HG02981 (cell line): ENCODE measurements around the gene ACADS.
A peak's percentile ranks its signal among the peaks of the same experiment; 100 is the strongest.

Source experiments
- ATAC-seq: cut with Tn5 transposase; IDR thresholded peaks from one replicate; pipeline ENCODE4 v1.9.1; 2021; ENCODE audit warnings: mild to moderate bottlenecking, moderate library complexity; ENCODE audit not compliant: unreplicated experiment

Gene ACADS, protein sequence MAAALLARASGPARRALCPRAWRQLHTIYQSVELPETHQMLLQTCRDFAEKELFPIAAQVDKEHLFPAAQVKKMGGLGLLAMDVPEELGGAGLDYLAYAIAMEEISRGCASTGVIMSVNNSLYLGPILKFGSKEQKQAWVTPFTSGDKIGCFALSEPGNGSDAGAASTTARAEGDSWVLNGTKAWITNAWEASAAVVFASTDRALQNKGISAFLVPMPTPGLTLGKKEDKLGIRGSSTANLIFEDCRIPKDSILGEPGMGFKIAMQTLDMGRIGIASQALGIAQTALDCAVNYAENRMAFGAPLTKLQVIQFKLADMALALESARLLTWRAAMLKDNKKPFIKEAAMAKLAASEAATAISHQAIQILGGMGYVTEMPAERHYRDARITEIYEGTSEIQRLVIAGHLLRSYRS

DNA sequence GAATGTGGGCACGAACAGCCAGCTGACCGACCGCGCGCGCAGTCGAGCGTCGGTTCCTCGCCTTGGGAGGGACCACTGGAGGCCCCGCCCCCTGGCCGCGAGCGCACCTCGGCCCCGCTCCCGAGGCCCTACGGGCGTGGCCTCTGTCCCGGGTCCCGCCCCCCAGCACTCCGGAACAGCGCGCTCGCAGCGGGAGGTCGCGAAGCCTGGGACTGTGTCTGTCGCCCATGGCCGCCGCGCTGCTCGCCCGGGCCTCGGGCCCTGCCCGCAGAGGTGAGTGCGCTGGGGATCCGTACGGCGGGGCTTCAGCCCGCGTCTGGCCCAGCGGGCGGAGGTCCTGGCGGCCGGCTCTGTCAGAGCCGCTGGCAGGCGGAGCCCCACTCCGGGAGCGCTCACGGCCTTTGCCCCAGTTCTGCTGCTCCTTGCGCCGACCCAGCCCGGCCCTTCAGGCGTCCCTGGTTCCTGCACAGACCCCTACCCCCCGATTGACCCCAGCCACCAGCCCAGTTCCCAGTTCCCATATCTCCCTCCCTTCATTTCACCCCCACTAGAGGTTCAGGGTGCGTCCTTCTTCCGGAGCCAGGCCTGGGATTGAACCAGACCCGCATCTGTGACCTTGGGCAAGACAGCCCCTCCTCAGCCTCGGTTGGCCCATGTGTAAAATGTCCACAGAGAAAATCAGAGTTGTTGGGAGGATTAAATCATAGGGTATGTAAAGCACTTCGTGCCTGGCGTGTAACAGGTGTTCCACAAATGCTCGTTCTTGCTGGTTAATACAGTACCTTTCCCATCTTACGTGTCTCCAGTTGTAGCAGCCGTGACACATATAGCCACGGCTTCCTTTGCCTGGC lies at the start of gene ACADS:
Gene ACADS, plus strand, starts transcription at position 168 of the 851 bp plus-strand sequence. Its CDS starts 60 bp downstream, at position 228.
- ATAC-seq: peak; percentile 95

DNA sequence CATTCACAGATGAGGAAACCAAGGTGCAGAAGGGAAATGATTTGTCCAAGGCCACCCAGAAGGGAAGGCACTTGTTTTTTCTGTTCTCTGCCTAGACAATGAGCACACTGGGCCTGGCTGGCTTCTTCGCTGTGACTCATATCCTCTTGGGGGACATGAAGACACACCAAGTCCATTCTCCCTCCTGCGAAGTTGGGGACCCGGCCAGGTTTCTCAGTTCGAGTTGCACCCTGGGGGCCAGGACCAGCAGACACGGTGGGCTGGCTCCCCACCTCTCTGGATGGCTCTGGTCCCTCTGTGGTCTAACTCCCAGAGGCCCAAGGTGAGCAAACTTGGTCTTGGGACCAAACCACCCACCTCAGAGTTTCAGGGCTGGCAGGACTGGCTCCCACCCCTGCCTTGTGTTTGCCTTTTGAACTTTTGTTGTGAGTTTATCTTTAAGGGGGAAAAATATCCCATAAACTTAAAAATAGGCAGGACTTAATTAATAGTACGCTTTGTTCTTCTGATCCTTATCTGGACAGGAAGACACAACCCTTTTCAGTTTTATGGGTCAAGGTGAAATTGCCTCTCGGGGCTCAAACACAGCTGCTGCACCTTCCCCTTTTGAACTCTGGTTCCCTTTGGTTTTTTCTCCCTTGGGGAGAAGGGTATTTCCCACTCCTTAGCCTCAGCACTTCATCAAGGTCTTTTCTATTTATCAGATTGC lies 47.7 kb upstream of the ACADS start:
- ATAC-seq: peak; percentile 51

DNA sequence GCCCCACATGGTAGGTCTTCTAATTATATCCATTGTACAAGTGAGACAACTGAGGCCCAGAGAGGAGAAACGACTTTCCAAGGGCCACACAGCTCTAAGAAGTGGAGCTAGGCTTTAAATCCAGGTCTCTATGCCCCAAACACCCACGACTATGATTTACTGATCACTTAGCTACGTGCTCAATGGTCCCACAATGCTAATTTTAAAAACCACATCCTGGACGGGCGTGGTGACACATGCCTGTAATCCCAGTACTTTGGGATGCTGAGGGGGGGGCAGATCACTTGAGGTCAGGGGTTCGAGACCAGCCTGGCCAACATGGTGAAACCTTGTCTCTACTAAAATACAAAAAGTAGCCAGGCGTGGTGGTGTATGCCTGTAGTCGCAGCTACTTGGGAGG lies 47.1 kb upstream of the ACADS start:
- ATAC-seq: peak; percentile 4

DNA sequence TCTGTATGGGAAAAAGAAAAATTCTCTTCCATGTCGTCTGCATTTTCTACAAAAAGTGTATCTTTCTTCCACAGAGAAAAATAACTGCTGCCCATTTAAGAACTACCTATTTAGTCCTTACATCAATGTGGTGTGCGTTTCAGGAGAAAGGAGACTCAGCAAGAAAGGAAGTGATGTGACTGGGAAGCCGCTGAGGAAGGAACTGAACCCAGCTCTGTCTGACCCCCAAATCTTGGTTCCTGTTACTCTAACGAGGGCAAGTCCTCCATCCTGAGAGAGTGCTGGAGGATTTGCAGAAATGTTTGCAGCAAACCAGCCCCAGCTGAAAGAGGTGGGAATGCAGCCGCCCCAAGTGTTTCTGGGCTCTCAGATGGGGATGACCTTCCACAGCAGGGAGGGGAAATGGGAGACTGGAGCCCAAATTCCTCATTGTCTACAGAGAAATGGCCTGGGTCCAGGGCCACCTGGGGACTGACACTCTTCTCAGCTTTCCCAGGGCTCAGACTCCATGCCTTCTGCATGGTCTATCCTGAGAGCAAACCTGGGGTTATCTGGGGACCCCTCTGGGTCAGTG lies 45.4 kb upstream of the ACADS start:
- ATAC-seq: no peak

DNA sequence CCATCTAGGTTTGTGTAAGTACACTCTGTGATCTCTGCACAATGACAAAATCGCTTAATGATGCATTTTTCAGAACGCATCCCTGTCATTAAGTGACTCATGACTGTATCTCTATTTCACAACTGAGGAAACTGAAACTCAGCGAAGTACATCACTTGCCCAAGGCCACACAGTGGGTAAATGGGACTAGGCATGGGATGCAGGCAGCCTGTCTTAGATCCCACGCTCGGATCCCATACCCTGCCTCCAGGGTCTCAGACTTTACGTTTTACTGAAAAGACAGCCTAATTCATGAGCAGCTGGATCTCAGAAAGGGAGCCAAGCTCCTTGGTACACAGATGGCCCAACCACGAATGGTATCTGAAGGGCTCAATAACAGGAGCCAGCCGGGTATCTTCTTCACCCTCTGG lies 41.1 kb upstream of the ACADS start:
- ATAC-seq: no peak

DNA sequence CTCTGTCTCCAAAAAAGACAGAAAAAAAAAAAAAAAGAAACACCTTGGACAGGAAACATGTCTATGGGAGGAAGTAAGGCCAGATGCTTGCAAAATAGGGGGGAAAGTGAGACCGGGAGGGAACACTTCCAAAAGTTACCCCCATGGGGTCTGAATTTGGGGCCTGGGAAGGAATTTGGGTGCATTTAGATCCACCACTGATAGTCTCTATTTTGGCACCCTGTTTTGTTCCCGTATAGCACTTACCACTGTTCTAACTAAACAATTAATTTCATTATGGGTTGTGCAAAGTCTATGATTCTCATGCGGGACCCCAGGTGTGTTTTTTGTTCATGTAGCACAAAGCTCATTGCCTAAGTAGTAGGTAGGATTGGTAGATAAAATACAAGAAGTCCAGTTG lies 40.1 kb upstream of the ACADS start:
- ATAC-seq: no peak

DNA sequence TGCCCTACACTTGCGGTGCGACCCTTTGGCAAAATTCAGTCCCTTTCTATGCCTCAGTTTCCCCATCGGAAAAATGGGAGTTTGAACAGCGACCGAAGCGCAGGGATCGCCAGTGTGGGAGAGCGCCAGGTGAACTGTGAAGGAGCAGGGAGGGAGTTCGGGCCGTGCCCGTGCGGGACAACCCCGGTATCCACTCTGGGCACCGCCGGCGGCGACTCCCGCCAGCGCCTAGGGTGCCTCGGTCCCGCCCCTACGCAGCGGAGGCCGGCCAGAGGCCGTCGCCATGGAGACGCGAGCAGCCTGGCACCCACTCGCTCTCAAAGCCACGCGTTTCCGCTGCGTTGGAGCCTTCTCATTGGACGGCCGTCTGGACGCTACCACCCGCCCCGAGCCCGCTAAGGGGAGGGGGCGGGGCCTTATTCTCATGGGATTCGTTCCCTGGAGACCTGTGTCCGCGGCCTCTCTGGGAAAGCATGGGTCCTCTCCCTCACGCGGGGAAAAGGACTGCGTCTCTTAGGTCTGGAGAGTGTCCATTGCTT lies 39.4 kb upstream of the ACADS start:
- peak; percentile 67 for ATAC-seq

DNA sequence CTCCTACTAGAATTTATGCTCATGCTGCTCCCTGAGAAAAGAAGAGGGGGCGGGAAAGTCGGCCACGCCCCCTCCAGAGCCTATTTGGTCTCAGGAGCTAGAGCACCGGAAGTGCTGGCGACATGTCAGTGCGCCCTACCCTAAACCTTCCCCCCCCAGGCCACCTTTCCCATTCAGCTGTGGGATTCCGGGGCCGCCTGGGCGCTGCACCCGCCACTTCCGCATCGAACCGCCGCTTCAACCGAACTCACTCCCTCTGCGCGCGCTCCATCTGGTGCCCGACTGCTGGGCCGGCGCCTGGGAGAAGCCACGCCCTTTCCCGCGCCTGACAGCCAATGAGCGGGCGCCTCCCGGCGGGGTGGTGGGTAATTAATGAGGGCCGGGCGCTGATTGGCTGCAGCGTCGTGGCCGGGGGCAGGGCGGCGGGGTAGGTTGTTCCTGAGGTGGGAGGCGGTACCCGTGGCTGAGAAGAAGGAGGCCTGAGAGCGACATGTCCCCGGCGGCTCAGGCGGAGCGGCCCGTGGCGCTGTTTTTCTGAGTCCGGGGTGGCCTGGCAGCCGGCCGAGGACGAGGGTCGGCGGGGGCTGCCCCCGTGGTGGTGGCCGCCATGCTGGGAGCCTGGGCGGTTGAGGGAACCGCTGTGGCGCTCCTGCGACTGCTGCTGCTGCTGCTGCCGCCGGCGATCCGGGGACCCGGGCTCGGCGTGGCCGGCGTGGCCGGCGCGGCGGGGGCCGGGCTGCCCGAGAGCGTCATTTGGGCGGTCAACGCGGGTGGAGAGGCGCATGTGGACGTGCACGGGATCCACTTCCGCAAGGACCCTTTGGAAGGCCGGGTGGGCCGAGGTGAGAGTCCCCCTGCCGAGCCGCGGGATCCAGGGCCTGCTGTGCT lies 38.7 kb upstream of the ACADS start, which contains the start of gene MLEC:
Gene MLEC, plus strand, starts transcription at position 460 of the 888 bp plus-strand sequence. Its CDS starts 148 bp downstream, at position 608.
- ATAC-seq: peak; percentile 55

DNA sequence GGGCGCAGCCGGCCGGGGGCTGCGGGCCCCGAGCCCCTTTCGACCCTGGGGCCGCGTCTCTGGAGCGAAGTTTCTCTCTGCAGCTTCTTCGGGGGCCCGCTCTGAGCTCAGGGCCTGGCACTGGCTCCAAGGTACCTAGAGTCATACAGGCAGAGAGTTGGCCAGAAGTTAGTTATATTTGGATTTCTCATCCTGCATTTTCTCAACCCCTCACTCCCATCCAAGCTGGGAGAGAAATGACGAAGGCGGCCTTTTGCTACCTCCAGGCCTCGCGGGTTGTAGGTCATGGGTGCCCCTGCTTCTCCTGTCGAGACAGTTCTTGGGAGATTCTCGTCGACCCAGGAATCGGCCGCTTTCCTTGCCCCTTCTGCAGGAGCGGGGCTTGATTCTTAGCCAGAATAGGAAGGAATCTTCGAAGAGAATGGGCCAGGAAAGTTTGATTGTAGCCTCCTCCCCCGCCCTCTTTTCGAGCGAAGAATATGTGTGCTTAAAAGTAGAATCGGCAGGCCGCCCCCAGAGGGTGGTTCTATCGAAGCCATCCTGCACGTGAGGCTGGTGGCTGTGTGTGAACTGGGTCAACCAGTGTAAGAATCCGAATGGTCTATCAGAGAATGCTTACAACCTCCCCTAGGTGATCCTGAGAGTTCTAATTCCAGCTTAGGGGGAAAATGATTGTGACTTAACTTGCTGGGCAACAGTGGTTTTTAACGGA lies 37.9 kb upstream of the ACADS start:
- no peak for ATAC-seq

DNA sequence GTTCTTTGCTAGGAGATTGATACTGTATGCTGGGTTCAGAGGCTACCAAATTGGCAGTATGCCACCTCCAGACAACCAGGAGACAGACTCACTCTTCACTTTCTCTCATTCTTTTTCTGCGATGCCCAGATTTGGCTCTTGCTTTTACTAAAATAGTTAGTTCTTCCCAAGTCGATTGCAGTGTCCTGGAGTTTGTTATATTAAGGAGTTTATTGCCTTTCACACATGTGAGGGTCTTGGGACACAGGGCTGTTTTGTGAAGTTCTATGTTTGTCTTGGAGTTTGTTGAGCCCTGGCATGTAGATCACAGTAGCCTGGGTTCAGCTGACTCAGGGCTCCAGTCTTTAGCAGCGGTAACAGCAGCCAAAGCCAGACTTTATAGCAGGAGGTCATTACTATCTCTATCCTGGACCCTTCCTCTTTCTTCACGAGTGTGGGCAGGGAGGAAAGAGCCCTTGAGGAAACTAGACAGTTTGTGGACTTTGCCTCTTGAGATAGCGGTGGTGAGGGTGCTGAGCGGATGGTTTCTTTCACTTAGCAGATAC lies 37.0 kb upstream of the ACADS start:
- ATAC-seq: no peak

DNA sequence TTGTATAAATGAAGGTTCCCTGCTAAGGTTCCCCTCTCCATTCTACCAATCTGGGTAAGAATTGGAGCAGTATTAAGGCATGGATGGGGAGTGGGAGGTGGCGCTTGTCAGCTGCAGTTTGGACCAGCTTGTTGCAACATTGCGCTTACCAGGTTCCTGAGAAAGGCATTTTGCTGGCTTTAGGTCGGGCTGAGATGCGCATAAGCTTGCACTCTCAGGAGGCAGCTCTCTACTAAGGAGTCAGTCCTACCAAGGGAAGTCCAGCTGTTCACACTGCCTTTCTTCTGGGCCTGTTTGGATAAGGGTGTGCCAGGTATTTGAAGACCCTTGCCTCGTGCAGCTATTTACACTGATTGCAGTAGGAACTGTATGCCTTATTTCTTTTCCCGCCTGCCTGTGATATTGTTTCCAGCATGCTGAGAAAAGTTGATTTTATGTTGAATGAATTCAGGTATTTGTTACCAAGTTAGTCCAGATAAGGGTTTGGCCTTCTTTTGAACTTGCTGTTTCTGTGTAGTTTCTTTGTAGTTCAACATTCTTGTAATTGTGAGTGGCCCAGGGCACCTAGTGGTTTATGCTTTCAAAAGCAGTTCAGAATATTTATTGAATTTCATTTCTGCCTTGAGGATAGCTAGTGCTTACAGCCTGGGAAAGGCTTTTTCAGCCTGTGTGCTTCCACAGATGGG lies 36.1 kb upstream of the ACADS start:
- no peak for ATAC-seq

DNA sequence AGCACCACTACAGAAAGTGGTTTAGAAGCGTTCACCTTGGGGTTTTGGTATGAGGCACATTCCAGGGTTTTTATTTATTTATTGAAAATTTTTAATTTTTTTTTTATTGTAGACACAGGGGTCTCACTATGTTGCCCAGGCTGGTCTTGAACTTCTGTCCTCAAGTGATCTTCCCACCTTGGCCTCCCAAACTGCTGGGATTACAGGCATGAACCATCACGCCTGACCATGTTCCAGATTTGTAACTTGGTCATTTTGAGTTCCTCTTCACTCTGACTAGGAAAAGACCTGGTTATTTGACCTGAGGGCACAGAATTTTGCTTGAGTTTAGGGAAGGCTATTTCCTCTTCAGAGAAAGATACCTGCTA lies 35.6 kb upstream of the ACADS start:
- ATAC-seq: no peak

DNA sequence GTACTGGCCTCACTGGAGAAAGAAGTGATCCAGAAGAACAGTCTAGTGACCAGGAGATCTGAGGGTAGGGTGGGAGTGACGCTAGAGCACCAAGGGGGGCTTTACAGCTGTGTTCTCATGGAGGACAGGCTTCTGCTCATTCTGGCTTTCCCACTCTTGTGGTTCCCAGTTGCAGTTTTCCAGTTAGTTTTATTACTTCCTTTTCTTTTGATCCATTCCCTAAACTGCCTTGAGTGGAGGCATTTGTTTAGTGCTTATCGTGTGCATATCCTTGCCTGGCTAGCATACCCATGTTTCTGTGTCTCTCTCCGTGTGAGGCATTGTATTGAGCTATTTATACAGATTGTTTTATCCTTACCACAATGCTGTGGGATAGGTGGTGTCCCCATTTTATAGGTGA lies 34.6 kb upstream of the ACADS start:
- no peak for ATAC-seq

DNA sequence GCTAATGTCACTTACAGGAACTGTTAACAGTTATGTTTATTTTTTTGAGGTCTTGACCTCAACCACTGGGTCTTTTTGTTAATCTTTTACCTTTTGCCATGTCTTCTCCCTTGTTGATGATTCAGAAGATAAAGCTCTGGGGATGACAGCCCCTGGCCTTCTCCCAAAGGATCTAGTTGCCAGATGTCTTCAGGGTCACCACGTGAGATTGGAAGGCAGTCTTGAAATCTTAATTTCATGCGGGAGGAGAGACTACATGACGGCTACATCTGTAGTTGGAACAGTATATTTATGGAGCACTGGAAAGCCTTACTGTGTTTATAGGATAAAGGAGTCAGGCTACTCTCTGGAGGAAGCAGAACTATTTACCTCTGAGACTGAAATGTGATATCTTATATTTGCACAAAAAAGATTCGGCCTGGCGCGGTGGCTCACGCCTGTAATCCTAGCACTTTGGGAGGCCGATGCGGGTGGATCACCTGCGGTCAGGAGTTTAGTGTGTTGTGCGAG lies 33.0 kb upstream of the ACADS start:
- no peak for ATAC-seq

DNA sequence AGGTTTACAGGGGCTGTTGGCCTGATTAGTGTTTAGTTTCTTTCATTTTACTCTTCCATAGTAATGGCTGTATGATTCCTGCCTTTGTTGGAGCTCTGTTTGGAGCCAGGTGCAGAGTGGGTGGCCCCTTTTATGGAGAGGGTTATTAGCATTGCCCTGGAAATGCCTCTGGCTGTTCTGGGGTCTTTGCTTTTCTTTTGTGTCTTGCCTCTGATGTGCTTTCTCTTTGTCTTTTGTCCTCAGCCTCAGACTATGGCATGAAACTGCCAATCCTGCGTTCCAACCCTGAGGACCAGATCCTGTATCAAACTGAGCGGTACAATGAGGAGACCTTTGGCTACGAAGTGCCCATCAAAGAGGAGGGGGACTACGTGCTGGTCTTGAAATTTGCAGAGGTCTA lies 31.8 kb upstream of the ACADS start:
- no peak for ATAC-seq

DNA sequence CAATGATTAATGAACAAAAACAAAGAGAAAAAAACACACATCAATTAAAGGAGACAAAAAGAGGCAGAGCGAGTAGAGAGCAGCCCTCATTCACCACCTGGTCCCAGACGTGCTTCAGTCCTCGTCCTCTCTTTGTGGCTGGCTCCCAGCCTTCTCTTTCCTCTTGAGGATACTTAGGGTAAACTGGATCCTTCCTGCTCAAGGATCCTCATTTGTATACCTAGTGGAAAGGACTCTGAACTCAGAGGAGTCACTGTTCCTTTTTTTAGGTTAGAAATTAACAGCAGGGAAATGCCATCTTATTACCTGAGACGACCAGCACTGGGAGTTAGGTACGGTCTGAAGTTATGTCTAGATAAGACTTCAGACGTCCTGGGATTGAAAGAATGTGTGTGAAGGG lies 29.0 kb upstream of the ACADS start:
- no peak for ATAC-seq

DNA sequence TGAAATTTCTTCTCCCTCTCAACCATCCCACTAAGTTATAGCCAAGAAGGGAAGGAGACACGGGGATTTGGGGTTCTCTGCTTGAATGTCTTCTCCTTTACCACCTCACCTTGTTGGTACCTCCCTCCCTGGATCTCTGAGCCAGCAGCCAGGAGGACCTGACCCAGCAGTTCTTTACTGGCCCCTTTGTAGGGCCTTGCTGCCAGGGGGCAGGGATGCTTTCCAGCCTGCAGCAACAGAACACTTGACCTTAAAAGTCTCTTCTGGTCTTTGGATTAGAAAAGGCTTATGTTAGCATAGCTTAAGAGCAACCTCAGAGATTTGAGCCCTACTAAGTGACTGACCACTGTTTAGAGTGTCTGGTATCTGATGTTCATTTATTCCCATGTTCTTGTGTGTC lies 28.3 kb upstream of the ACADS start:
- no peak for ATAC-seq

DNA sequence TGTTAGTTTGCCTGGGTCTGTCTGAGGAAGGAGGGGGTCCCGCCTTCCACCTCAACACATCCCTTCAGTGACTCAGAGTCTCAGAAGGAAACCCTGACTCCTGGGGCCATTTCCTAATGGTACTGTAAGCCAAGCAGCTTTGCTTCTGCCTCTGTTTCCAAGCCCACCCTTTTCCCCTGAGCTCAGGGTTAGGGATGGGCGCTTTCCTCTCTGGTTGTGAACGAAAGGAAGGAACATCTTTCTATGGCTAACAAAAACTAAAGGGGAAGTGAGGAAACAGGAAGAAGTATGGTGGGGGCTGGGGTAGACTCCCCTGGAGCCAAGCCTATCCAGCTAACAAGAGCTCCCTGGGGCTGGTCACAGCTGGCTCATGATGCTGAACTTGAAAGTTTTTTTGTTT lies 27.0 kb upstream of the ACADS start:
- ATAC-seq: no peak
